Omental fat pad (tissue), 4 donors: Measurements from ENCODE around the gene HCK. TPM values are rescaled to one million over a fixed set of nuclear protein-coding genes. Genes with fewer than 3 reads are reported as not detected.

ENCODE experiments used
- ATAC-seq: fragments of 150-250 bp; one replicate; pipeline ENCODE4 v1.9.1; 2016; ENCODE audit warnings: mild to moderate bottlenecking, moderate library complexity; ENCODE audit not compliant: low FRiP score
- DNase-seq: peaks from one replicate; pipeline ENCODE4 v3.0.0-alpha.2; 2019; ENCODE audit warnings: low spot score
- total RNA-seq, 4 donors: library from RNA; depleted of rRNA; stranded (reverse); fragments of >200 nt; gene quantifications; one replicate each; pipeline ENCODE4 v1.1.0, GENCODE V29; 2016
- TF ChIP-seq, protein P1 (sequence below), 3 donors: fragments of 450-650 bp; IDR thresholded peaks; one replicate each; pipeline ENCODE4 v1.5.1; 2016 to 2017; ENCODE audit warnings: antibody characterized with exemption in 3 of 3, mild to moderate bottlenecking in 3 of 3, moderate library complexity in 2 of 3

The HCK gene
- total RNA-seq, 4 donors from 2014 or later = 22.4 to 68.6 (median 39.2) TPM

DNA sequence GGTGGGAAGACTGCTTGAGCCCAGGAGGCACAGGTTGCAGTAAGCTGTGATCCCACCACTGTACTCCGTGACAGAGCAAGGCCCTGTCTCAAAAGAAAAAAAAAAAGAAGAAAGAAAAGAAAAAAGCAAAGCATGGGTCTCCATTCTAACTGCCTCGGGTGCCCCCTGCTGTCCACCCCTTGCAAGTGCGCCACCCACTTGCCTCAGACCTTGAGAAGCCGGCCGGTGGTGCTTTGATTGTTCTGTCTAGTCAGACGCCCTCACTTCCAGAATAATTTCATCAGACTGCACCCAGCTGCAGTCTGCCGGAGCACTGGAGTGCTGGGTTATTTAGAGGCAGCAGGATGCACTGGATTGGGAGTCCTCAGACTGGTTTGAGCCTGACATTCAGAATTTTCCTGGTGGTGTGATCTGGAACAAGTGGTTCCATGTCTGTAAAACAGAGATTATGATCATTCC, 39.9 kb downstream of the HCK start:
- TF ChIP-seq, protein P1, sequence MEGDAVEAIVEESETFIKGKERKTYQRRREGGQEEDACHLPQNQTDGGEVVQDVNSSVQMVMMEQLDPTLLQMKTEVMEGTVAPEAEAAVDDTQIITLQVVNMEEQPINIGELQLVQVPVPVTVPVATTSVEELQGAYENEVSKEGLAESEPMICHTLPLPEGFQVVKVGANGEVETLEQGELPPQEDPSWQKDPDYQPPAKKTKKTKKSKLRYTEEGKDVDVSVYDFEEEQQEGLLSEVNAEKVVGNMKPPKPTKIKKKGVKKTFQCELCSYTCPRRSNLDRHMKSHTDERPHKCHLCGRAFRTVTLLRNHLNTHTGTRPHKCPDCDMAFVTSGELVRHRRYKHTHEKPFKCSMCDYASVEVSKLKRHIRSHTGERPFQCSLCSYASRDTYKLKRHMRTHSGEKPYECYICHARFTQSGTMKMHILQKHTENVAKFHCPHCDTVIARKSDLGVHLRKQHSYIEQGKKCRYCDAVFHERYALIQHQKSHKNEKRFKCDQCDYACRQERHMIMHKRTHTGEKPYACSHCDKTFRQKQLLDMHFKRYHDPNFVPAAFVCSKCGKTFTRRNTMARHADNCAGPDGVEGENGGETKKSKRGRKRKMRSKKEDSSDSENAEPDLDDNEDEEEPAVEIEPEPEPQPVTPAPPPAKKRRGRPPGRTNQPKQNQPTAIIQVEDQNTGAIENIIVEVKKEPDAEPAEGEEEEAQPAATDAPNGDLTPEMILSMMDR (IDR thresholded peaks at IDR 0.05) = no peak
- ATAC-seq (peak; percentile 62), DNase-seq (peak; percentile 86)

DNA sequence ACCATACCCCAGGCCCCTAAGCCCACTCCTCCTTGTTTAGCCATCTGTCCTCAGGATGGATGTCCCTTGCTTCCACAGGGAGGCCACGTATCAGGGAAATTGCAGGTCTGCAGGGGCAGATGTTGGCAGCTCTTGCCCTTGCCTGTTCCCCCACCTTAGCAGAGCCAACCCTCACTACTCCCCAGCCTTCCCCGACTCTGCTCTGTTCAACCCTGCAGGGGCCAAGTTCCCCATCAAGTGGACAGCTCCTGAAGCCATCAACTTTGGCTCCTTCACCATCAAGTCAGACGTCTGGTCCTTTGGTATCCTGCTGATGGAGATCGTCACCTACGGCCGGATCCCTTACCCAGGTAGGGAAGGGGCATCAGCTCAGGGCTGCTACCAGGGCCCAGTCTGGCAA, 46.7 kb downstream of the HCK start:
- DNase-seq (no peak), ATAC-seq (no peak)
- TF ChIP-seq, protein P1 (IDR thresholded peaks at IDR 0.05) = no peak

DNA sequence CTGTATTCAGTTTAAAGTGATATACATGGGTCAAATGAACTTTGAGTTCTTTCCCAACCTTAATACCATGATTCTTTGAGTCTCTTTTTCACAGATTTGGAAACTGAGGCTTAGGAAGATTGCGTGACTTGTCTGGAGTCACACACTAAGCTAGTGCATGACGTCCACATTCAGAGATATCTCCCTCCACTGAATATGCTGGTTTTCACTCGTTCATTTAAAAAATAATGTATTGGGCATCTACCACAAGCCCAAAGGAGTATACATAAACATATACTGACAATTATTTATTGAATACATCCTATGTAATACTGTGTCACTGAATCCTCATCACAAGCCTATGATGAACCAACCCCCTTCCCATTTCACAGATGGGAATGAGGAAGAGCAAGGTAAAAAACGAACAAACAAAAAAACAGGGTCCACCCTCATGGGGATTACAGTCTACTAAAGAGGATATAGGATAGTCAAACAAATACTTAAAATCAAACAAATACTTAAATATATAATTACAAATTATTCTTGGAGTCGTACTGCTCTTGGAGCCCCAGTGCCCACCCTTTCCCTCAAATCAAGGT, 56.9 kb downstream of the HCK start:
- TF ChIP-seq, protein P1 (IDR thresholded peaks at IDR 0.05) = no peak
- DNase-seq (no peak), ATAC-seq (no peak)

DNA sequence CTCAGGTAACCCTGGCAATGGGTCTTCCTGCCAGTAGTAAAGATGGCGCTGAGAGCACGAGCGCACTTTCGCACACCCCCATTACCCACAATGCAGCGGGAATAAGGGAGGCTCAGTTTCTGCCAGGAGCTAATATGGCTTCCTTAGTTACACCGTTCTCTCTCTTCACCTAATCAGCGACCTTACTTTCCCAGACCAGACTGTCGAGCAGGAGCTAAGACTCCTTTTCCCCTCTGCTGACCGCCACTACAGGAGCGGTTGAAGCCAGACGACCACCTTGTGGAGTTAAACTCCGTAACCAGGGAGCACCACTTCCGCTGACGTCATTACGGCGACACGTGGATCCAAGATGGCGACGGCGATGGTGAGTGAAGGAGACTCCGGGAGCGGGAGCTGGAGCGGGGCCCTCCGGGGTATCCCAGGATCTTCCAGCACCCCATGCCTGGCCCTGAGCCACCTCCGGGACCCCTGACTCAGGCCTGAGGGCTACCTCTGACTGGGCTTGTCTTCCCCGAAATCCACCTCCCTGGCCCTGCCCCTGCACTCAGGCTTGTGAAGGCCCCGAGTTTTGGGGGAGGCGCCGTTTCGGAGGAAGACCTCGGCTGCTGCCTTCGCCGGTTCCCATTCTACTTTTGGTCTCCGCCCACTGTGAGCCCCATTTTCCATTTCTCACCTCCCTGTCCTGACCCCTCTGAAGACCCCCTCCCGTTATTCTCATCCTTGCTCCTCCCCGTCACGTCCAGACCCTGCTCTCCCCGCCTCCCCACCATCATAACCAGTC, 57.5 kb downstream of the HCK start, which contains the start of gene TM9SF4:
TM9SF4 (plus strand) TSS at position 323 of the 781 bp plus-strand sequence; CDS start at position 350, 27 bp downstream.
- DNase-seq = peak; percentile 92
- peak; percentile 93 for ATAC-seq

DNA sequence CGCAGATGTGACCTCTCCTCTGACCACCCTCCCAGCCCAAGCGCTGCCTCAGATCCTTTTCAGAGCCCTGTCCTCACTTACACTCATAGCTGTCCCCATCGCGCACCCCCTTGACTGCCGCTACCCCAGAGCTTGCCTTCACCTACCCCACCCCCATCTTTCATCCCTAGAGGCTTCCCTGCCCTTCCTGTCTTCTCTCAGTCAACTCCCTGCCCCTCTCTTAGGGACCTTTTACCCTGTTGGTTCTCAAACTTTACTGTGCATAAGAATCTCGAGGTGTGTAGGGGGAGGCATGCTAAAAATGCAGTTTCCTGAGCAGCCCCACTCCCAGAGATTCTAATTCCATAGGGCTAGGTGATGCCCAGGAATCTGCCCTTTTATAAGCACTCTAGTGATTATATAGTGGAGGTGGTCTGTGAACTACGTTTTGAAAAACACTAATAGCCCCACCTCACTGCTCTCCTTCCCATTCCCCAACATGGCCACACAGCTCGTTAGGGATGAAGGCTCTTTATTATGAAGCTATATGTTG, 58.2 kb downstream of the HCK start:
- DNase-seq (no peak), ATAC-seq (no peak)
- TF ChIP-seq, protein P1 (IDR thresholded peaks at IDR 0.05) = no peak

More for the DNA sequence above, 57.5 kb downstream of the HCK start, which contains the start of gene TM9SF4:
- TF ChIP-seq, protein P1 (IDR thresholded peaks at IDR 0.05) = no peak

DNA sequence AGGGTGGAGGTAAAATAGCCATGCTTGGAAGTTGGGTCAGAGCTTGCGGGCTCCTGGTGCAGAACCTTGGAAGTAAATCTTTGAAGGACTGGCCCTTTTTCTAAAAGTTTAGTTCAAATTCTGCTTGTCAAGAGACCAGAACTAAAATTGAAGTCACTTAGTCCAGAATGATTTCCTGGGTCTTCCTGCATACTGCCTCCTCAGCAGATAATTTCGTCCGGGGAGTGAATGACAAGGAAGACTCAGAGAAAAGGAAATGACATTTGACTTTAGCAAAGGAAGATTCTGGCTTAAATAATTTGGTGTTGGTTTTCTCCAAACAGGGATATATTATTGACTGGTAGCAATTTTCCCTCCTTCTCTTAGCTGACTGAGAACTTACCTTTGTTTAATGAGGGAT, 58.7 kb downstream of the HCK start:
- DNase-seq = no peak
- TF ChIP-seq, protein P1 (IDR thresholded peaks at IDR 0.05) = no peak
- no peak for ATAC-seq
